ENCODE data around the gene AFF4.

- TF ChIP-seq, protein P1, sequence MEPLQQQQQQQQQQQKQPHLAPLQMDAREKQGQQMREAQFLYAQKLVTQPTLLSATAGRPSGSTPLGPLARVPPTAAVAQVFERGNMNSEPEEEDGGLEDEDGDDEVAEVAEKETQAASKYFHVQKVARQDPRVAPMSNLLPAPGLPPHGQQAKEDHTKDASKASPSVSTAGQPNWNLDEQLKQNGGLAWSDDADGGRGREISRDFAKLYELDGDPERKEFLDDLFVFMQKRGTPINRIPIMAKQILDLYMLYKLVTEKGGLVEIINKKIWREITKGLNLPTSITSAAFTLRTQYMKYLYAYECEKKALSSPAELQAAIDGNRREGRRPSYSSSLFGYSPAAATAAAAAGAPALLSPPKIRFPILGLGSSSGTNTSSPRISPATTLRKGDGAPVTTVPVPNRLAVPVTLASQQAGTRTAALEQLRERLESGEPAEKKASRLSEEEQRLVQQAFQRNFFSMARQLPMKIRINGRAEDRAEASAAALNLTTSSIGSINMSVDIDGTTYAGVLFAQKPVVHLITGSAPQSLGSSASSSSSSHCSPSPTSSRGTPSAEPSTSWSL (CRISPR knock-in tag; IDR thresholded peaks at IDR 0.05; ENCODE audit: borderline replicate concordance) = no peak
- TF ChIP-seq, protein P2, sequence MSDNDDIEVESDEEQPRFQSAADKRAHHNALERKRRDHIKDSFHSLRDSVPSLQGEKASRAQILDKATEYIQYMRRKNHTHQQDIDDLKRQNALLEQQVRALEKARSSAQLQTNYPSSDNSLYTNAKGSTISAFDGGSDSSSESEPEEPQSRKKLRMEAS (CRISPR knock-in tag; IDR thresholded peaks at IDR 0.05) = no peak
- TF ChIP-seq NBN (IDR thresholded peaks at IDR 0.05; ENCODE audit: low read depth) (no peak), ZBTB1 (CRISPR knock-in tag; IDR thresholded peaks at IDR 0.05; ENCODE audit: borderline replicate concordance, low read depth) (no peak), REST (IDR thresholded peaks at IDR 0.05; ENCODE audit: borderline replicate concordance) (no peak), REST (CRISPR knock-in tag; IDR thresholded peaks at IDR 0.05; ENCODE audit: low read depth) (no peak)
Observed at GRCh38 chr5:132877466-132877865, 86.0 kb downstream of the AFF4 start.

Data from K562 (cell line).